ENCODE results near the gene ABCB11. TPM values are rescaled to one million over a fixed set of nuclear protein-coding genes. Genes with fewer than 3 reads are reported as not detected.

Gene ABCB11
- total and polyA plus RNA-seq, 2 of the 4 experiments (the other 2 are of a cell fraction): not detected

- Histone ChIP-seq H4K91ac (ENCODE audit: insufficient read depth, low read depth, low read length) (no peak overlapping the region), H4K5ac (ENCODE audit: low read depth, low read length) (no peak overlapping the region), H2BK20ac (ENCODE audit: low read depth, low read length) (no peak overlapping the region), H3K23ac (ENCODE audit: low read depth, low read length) (no peak overlapping the region), H2AK9ac (replicated peaks; ENCODE audit: low read depth, low read length, poor library complexity) (no peak overlapping the region), H4K20me1 (ENCODE audit: insufficient read depth, low read length) (no peaks in the 10 kb centered on the region), H2BK15ac (ENCODE audit: low read depth, low read length) (no peak overlapping the region), H3K9me1 (ENCODE audit: insufficient read depth, low read length) (no peaks in the 10 kb centered on the region), H3K27me3 (ENCODE audit: control insufficient read depth, insufficient read depth, low read length) (peaks cover 11% of the 10 kb centered on the region), H3K4ac (ENCODE audit: low read depth, low read length) (no peak overlapping the region), H2AK5ac (ENCODE audit: low read depth, low read length) (no peak overlapping the region), H3K79me1 (ENCODE audit: low read depth in 1 of 2, low read length in 2 of 2) (no peaks in the 10 kb centered on the region), H2AFZ (replicated peaks; ENCODE audit: low read length, poor library complexity) (no peak overlapping the region), H3K27ac (ENCODE audit: insufficient read depth, low read length) (no peak overlapping the region), H3K56ac (ENCODE audit: extremely low read depth, insufficient read depth, low read length) (no peak overlapping the region), H3K14ac (replicated peaks; ENCODE audit: low read depth, low read length) (no peak overlapping the region), H3K4me1 (ENCODE audit: control insufficient read depth, insufficient read depth, low read length) (no peaks in the 10 kb centered on the region), H3K9ac (ENCODE audit: low read depth, low read length) (no peak overlapping the region), H4K8ac (ENCODE audit: low read depth in 2 of 2, low read length in 2 of 2) (no peak overlapping the region), H3K9me3 (ENCODE audit: control insufficient read depth, insufficient read depth, low read length) (no peaks in the 10 kb centered on the region), H3K4me3 (ENCODE audit: insufficient read depth, low read depth, low read length) (no peak overlapping the region), H3K4me2 (ENCODE audit: low read depth, low read length) (no peak overlapping the region), H3K36me3 (ENCODE audit: control insufficient read depth, insufficient read depth, low read length) (no peaks in the 10 kb centered on the region), H3K18ac (ENCODE audit: low read depth, low read length) (no peak overlapping the region), H2BK120ac (ENCODE audit: low read depth, low read length) (no peak overlapping the region), H2BK5ac (ENCODE audit: low read depth, low read length, poor library complexity, severe bottlenecking) (no peak overlapping the region)
- POLR2A ChIA-PET (ENCODE audit: unreplicated experiment): no interaction called here
- CTCF ChIA-PET: interaction anchor here (1.2 kb wide), 1 partner anchor 144 kb away, joined by 3 read pairs; no protein-coding TSS in a partner anchor
- in situ Hi-C loops (cut with MboI; ENCODE audit: low sequenced_read_pairs) (loop anchor here (5.0 kb wide), 2 partner anchors 138 to 568 kb away; no protein-coding TSS in a partner anchor), dilution Hi-C loops (cut with HindIII; ENCODE audit: low sequenced_read_pairs, unreplicated experiment) (no loop called here), intact Hi-C loops (cut with micrococcal nuclease) (loop anchor here (10.0 kb wide), 1 partner anchor 781 kb away; no protein-coding TSS in a partner anchor)
- WGBS, 2 experiments (ENCODE audit: extremely low coverage in 2 of 2, insufficient read length in 1 of 2): no CpG with 5 or more reads among the region's 3 CpGs
- no TSS peak for BruUV-seq (replicated peaks)
- DNase-seq (no peak), ATAC-seq (ENCODE audit: low read depth) (no peak)
- TF ChIP-seq RCOR1 (IDR thresholded peaks at IDR 0.05; ENCODE audit: insufficient replicate concordance, low read length) (no peak), FOS (IDR thresholded peaks at IDR 0.05; ENCODE audit: low read depth, low read length) (no peak), RFX5 (IDR thresholded peaks at IDR 0.05; ENCODE audit: low read depth, low read length) (no peak), BHLHE40 (IDR thresholded peaks at IDR 0.05; ENCODE audit: low read depth, low read length) (no peak), NFE2L2 (IDR thresholded peaks at IDR 0.05; ENCODE audit: low read depth, low read length) (no peak), CTCF (conservative IDR thresholded peaks at IDR 0.05; ENCODE audit: low read depth, low read length) (no peak), POLR2A (IDR thresholded peaks at IDR 0.05; ENCODE audit: low read depth, low read length) (no peak), CHD1 (IDR thresholded peaks at IDR 0.05; ENCODE audit: low read depth, low read length) (no peak), ELK1 (IDR thresholded peaks at IDR 0.05; ENCODE audit: borderline replicate concordance, low read depth, low read length) (no peak), RAD21 (IDR thresholded peaks at IDR 0.05; ENCODE audit: low read length) (no peak), CEBPB (IDR thresholded peaks at IDR 0.05; ENCODE audit: low read depth, low read length) (no peak), MAFK (IDR thresholded peaks at IDR 0.05; ENCODE audit: low read depth, low read length) (no peak), MAZ (IDR thresholded peaks at IDR 0.05; ENCODE audit: borderline replicate concordance, low read depth, low read length) (no peak), SMC3 (IDR thresholded peaks at IDR 0.05; ENCODE audit: low read depth, low read length) (no peak)
- TF ChIP-seq, protein P1, sequence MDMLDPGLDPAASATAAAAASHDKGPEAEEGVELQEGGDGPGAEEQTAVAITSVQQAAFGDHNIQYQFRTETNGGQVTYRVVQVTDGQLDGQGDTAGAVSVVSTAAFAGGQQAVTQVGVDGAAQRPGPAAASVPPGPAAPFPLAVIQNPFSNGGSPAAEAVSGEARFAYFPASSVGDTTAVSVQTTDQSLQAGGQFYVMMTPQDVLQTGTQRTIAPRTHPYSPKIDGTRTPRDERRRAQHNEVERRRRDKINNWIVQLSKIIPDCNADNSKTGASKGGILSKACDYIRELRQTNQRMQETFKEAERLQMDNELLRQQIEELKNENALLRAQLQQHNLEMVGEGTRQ (IDR thresholded peaks at IDR 0.05; ENCODE audit: low read depth, low read length): no peak
Observed at GRCh38 chr2:168915441-168916330, 115.4 kb downstream of the ABCB11 start.

All from IMR-90 (cell line).